PFSK-1 (cell line): ENCODE data around the gene HNF1B.

Experiments
- FOXP2 ChIP-seq: optimal IDR thresholded peaks from 2 replicates; pipeline ENCODE3; 2011; ENCODE audit warnings: borderline replicate concordance, control low read depth, inconsistent platforms; ENCODE audit not compliant: insufficient read depth; ENCODE audit errors: extremely low read length, extremely low read depth
- SIN3A ChIP-seq: IDR thresholded peaks from 2 replicates; pipeline ENCODE4 v1.6.1; 2012; ENCODE audit warnings: mild to moderate bottlenecking, low read length, moderate library complexity, borderline replicate concordance; ENCODE audit not compliant: insufficient read depth

DNA sequence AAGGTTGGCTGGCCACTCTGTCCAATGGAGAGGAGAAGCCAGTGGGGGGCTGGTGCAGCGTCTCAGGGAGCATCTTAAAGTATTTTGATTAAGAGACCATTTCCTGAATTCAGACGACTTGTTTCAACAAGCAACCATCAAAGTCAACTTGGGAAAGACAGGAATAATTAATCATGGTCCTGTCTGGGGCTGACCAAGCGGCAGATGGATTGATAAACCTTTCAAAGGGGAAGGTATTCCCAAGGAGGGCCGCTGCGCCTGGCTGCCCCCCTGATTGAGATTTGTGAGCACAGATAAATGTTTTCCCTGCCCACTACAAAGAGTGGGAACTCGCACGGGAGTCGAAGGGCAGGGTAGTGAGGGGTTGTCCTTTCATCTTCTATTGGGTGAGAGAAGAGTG is 47.5 kb downstream of the HNF1B start:
- no peak for TF ChIP-seq SIN3A
- TF ChIP-seq FOXP2, result no peak
